Activated CD4-positive, alpha-beta memory T cell treated with anti-CD3 and anti-CD28 coated beads for 36 hours (primary cell): ENCODE data around the gene TCERG1L. TPM values are rescaled to one million over a fixed set of nuclear protein-coding genes. Genes with fewer than 3 reads are reported as not detected.

Experiments used
- CTCF ChIA-PET: fragments of 350-600 bp; sonication (Branson Sonifier 250); formaldehyde crosslinking; loops from one replicate; lab custom pipeline; 2021; ENCODE audit warnings: antibody characterized with exemption, inconsistent platforms; lab: Charles Lee
- POLR2A ChIA-PET: fragments of 350-600 bp; sonication (Branson Sonifier 250); formaldehyde crosslinking; loops from one replicate; lab custom pipeline; 2021; ENCODE audit warnings: antibody characterized with exemption; lab: Charles Lee
- DNase-seq: peaks from one replicate; pipeline ENCODE4 v3.0.0-alpha.2; 2020
- H3K27ac Mint-ChIP-seq: one replicate; pipeline ENCODE4 v1.8.0; 2021; ENCODE audit warnings: mixed read lengths
- H3K27me3 Mint-ChIP-seq: one replicate; pipeline ENCODE4 v1.8.0; 2021; ENCODE audit warnings: mixed read lengths
- H3K36me3 Mint-ChIP-seq: one replicate; pipeline ENCODE4 v1.8.0; 2021; ENCODE audit warnings: mixed read lengths
- H3K4me1 Mint-ChIP-seq: one replicate; pipeline ENCODE4 v1.8.0; 2021; ENCODE audit warnings: low read depth, mixed read lengths
- H3K4me3 Mint-ChIP-seq: one replicate; pipeline ENCODE4 v1.8.0; 2021; ENCODE audit warnings: mild to moderate bottlenecking, mixed read lengths
- H3K9me3 Mint-ChIP-seq: one replicate; pipeline ENCODE4 v1.8.0; 2021; ENCODE audit warnings: mixed read lengths
- intact Hi-C: fragments of 100-400 bp; cut with micrococcal nuclease; formaldehyde crosslinking; loops from one replicate; pipeline ENCODE4 v1.15.1; 2023
- total RNA-seq, 2 experiments: library from RNA; stranded (reverse); gene quantifications; one replicate each; pipeline ENCODE4 v1.2.3, GENCODE V29; 2021

The TCERG1L gene
- total RNA-seq, 2 experiments from 2014 or later = not detected

DNA sequence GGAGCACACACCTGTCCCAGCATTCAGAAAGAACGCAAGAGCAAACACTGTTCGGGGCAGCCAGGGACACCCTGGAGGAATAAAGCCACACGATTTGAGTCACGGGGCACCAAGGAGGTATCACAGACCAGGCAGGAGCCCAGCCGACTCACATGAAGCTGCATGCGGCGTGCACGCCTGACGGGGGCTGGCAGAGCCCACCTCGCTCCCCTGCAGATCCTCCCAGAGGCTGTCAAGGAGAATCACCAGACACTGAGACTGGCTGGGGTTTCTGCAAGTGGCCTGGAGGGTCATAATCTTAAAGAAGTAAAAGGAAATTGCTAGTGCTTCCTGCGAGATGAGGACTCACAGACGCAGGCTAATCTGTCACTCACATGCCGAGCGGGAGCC, 61.6 kb downstream of the TCERG1L start:
- H3K27me3 Mint-ChIP-seq = no peaks in the 10 kb centered on the region
- intact Hi-C loops = no loop called here
- no peaks in the 10 kb centered on the region for H3K36me3 Mint-ChIP-seq
- H3K4me3 Mint-ChIP-seq = no peak overlapping the region
- no peak overlapping the region for H3K27ac Mint-ChIP-seq
- no peaks in the 10 kb centered on the region for H3K4me1 Mint-ChIP-seq
- no peak for DNase-seq
- POLR2A ChIA-PET = no interaction called here
- H3K9me3 Mint-ChIP-seq = no peaks in the 10 kb centered on the region
- CTCF ChIA-PET = no interaction called here

DNA sequence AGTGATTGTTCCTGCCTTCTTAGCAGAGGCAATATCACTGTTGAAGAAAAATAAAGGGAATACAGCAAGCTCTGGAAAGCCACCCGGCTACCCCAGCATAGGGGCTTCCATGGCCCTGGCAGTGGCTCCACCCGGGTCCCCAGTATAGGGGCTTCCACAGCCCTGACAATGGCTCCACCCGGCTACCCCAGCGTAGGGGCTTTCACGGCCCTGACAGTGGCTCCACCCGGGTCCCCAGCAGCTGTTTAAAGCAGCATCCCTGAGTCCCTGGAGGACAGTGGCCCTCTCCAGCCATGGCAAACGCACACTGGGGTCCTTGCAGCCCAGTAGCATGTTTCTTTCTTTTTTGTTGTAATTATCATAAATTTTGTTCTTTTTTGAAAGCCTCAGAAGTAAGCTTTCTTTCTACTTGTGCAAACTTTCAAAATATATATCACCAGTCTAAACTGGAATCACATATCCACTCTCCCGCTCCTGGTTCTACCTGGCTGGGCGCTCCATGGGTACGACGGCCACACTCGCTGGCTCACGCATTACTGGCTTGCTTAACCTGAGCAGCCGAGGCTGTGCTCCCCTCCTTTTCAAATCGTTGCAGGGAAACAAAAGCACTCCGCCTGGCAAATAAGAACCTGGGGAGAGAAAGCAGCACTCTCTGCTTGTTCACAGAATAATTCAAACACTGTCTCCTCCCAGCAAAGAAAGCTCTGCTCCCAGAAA, 62.1 kb downstream of the TCERG1L start:
- H3K27me3 Mint-ChIP-seq = no peaks in the 10 kb centered on the region
- DNase-seq = no peak
- no peaks in the 10 kb centered on the region for H3K36me3 Mint-ChIP-seq
- intact Hi-C loops = no loop called here
- ChIA-PET CTCF (no interaction called here), POLR2A (no interaction called here)
- H3K4me3 Mint-ChIP-seq = no peak overlapping the region
- no peaks in the 10 kb centered on the region for H3K4me1 Mint-ChIP-seq
- H3K9me3 Mint-ChIP-seq = no peaks in the 10 kb centered on the region
- no peak overlapping the region for H3K27ac Mint-ChIP-seq

DNA sequence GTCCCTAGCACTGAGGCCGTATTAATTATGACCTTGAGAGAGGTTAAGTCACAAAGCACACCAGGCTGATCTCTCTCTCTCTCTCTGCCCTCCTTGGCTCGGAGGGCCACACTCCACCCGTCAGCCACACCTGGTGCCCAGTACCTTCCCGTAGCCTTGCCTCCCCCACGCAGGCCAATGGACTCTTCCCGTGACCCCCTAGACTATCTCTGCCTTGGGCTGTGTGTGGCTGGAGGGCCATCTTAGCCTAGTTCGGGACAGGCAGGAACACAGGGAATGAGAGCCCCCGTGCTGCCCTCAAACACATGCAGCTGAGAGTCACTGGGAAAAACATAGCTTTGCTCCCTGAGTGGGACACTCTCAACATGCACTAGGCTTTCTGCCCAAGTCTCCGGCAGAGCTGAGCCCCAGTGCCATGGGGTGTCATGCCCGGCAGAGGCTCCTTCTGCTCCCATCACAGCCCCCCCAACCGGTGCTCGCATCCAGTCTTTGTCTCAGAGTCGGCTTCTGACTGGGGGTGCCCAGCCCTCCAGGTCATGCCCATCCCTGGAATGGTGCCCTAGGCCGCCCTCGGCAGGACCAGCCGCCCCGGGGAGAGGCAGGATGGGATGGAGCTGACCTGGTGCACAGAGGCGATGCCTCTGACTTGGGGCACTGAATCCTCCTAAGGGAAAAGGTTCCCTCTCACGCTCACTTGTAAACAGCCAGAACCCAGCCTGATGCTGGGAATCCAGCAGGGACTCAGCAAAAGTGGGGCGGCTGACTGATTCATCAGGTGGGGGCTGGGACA, 63.0 kb downstream of the TCERG1L start:
- H3K27ac Mint-ChIP-seq = no peak overlapping the region
- H3K4me1 Mint-ChIP-seq = no peaks in the 10 kb centered on the region
- no peak overlapping the region for H3K4me3 Mint-ChIP-seq
- H3K9me3 Mint-ChIP-seq = no peaks in the 10 kb centered on the region
- no peaks in the 10 kb centered on the region for H3K27me3 Mint-ChIP-seq
- H3K36me3 Mint-ChIP-seq = no peaks in the 10 kb centered on the region
- ChIA-PET CTCF (no interaction called here), POLR2A (no interaction called here)
- no peak for DNase-seq
- intact Hi-C loops = no loop called here

DNA sequence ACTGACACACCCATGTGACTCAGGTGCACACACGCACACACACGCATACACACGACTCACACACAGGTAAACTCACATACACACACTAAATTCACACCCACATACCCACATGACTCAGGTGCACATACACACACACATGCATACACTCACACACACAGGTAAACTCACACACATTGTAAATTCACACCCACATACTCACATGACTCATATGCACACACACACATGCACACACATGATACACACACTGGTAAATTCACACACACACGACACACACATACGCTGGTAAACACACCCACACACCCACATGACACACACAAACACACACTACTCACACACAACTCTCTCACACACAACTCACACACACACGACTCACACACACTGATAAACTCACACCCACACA, 63.6 kb downstream of the TCERG1L start:
- Mint-ChIP-seq H3K4me3 (no peak overlapping the region), H3K4me1 (no peaks in the 10 kb centered on the region), H3K9me3 (no peaks in the 10 kb centered on the region), H3K36me3 (no peaks in the 10 kb centered on the region), H3K27ac (no peak overlapping the region), H3K27me3 (no peaks in the 10 kb centered on the region)
- ChIA-PET CTCF (no interaction called here), POLR2A (no interaction called here)
- DNase-seq = no peak
- intact Hi-C loops = no loop called here

DNA sequence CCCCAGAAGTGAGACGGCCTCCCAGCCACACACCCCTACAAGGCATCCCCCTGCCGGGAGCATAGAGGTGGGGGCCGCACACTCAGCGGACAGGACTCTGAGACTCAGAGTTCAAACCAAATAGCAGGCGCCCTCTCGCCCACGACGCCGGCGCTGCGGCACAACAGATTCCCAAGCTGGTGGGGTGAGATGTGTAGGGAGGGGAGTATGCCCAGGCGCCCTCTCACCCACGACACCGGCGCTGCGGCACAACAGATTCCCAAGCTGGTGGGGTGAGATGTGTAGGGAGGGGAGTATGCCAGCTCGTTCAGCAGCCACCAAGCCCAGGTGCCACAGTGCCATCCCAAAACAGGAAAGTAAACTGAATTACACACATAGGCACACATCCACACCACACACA, 64.7 kb downstream of the TCERG1L start:
- intact Hi-C loops = no loop called here
- ChIA-PET POLR2A (no interaction called here), CTCF (no interaction called here)

DNA sequence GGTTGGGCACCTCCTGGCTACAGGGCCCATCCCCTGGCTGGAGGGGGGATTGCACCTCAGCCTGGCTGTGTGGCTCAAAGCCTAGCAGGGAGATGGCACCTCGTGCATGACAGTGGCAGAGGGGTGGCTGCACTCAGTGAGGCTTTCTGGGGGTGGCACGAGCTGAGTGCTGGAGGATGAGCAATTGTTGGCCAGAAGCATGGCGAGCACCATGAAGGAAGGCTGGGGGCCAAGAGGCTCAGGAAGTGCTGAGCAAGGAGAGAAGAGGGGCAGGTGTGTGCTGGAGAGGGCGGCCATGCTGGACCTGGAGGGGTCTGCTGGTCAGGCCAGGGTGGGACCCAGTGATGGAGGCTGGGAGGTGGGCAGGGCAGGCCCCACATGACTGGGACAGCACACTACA, 65.4 kb downstream of the TCERG1L start:
- intact Hi-C loops = no loop called here
- no peaks in the 10 kb centered on the region for H3K4me1 Mint-ChIP-seq
- H3K36me3 Mint-ChIP-seq = no peaks in the 10 kb centered on the region
- no peaks in the 10 kb centered on the region for H3K9me3 Mint-ChIP-seq
- ChIA-PET POLR2A (no interaction called here), CTCF (no interaction called here)
- no peak overlapping the region for H3K27ac Mint-ChIP-seq
- no peak for DNase-seq
- no peaks in the 10 kb centered on the region for H3K27me3 Mint-ChIP-seq
- H3K4me3 Mint-ChIP-seq = no peak overlapping the region

More for the DNA sequence above, 64.7 kb downstream of the TCERG1L start:
- Mint-ChIP-seq H3K9me3 (no peaks in the 10 kb centered on the region), H3K27ac (no peak overlapping the region), H3K36me3 (no peaks in the 10 kb centered on the region), H3K4me3 (no peak overlapping the region), H3K27me3 (no peaks in the 10 kb centered on the region), H3K4me1 (no peaks in the 10 kb centered on the region)
- no peak for DNase-seq

DNA sequence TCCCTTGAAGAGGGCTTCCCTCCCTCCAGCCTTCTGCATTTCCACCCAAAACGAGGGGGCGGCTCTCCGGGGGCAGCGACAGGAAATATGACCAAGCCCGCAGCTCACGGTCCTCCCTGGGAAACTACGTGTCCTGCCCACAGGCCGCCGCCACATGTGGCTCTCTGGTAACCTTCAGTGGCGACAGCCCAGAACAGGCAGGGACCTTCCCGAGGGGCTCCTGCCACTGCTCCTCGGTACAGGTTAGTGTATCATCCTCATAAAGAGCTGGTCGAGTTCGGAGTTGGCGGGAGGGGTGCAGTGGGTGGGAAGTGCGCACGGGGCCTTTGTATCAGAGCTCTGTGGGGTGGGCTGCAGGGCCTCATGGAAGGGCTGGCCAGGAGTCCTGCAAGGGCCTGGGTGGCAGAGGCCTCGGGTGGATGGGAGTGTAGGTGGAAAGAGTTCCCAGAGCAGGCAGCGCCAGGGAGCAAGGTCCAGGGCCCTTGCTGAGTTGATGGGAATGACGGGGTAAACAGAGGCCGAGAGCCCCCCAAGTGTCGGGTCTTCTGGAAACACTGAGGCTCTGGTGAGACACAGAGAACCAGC, 66.0 kb downstream of the TCERG1L start:
- ChIA-PET POLR2A (no interaction called here), CTCF (no interaction called here)
- H3K27ac Mint-ChIP-seq = no peak overlapping the region
- intact Hi-C loops = no loop called here
- H3K36me3 Mint-ChIP-seq = no peaks in the 10 kb centered on the region
- no peak overlapping the region for H3K4me3 Mint-ChIP-seq
- H3K27me3 Mint-ChIP-seq = no peaks in the 10 kb centered on the region
- H3K9me3 Mint-ChIP-seq = no peaks in the 10 kb centered on the region
- no peaks in the 10 kb centered on the region for H3K4me1 Mint-ChIP-seq
- no peak for DNase-seq

DNA sequence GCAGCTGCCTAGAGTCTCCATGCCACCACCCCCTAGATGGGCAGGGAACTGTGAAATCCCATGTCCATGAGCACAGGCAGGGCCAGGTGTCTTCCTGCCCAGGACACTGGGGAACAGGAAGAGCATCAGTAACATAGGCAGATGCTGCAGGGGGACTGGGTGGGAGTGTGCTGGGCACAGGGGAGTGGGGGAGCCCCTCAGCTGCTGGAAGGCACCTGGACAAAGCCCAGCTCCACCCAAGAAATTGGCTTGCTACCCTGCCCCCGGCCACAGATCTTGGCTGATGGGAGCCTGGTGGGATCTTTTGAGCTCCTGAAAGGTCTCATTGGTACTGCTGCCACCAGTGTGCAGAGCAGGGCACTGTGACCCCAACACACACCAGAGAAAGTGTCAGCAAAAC, 66.7 kb downstream of the TCERG1L start:
- no peaks in the 10 kb centered on the region for H3K36me3 Mint-ChIP-seq
- no peak overlapping the region for H3K27ac Mint-ChIP-seq
- DNase-seq = no peak
- ChIA-PET CTCF (no interaction called here), POLR2A (no interaction called here)
- intact Hi-C loops = no loop called here
- no peak overlapping the region for H3K4me3 Mint-ChIP-seq
- H3K27me3 Mint-ChIP-seq = no peaks in the 10 kb centered on the region
- H3K9me3 Mint-ChIP-seq = no peaks in the 10 kb centered on the region
- H3K4me1 Mint-ChIP-seq = no peaks in the 10 kb centered on the region

DNA sequence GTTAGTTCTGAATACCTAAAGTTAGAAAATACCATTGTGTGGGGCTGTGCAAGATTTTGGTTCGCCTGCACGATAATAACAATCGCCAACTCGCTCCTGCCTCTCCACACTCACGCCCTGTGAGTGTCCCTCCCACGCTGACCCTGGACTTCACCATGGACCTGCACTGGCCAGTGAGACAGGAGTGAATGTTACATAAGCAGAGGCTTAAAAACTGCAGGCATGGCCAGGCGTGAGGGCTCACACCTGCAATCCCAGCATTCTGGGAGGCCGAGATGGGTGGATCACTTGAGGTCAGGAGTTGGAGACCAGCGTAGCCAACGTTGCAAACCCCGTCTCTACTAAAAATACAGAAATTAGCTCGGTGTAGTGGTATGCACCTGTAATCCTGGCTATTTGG, 68.4 kb downstream of the TCERG1L start:
- intact Hi-C loops = no loop called here
- H3K27me3 Mint-ChIP-seq = no peaks in the 10 kb centered on the region
- no peaks in the 10 kb centered on the region for H3K9me3 Mint-ChIP-seq
- H3K27ac Mint-ChIP-seq = no peak overlapping the region
- CTCF ChIA-PET = no interaction called here
- H3K4me3 Mint-ChIP-seq = no peak overlapping the region
- no peaks in the 10 kb centered on the region for H3K36me3 Mint-ChIP-seq
- DNase-seq = no peak
- POLR2A ChIA-PET = no interaction called here
- H3K4me1 Mint-ChIP-seq = no peaks in the 10 kb centered on the region

DNA sequence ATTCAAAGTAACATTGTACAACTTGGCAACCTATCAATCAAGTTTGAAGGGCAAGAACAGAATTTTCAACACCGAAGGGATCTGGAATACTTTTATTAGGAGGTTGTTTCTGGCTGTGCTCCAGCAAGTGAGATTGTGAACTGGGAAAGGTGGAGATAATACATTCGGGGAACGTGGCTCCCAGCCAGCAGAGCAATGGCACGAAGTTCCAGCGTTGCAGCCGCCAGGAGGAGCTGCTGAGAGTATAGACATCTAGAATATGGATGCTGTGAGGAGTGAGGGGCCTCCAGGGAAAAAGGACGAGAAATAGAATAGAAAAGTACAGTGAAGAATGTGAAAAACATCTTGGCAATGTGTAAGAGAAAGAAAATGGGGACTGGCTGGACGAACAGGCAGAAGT, 69.5 kb downstream of the TCERG1L start:
- intact Hi-C loops = no loop called here
- DNase-seq = no peak
- POLR2A ChIA-PET = no interaction called here
- CTCF ChIA-PET = no interaction called here
- no peaks in the 10 kb centered on the region for H3K4me1 Mint-ChIP-seq
- H3K9me3 Mint-ChIP-seq = no peaks in the 10 kb centered on the region
- no peak overlapping the region for H3K27ac Mint-ChIP-seq
- H3K36me3 Mint-ChIP-seq = no peaks in the 10 kb centered on the region
- no peaks in the 10 kb centered on the region for H3K27me3 Mint-ChIP-seq
- H3K4me3 Mint-ChIP-seq = no peak overlapping the region

DNA sequence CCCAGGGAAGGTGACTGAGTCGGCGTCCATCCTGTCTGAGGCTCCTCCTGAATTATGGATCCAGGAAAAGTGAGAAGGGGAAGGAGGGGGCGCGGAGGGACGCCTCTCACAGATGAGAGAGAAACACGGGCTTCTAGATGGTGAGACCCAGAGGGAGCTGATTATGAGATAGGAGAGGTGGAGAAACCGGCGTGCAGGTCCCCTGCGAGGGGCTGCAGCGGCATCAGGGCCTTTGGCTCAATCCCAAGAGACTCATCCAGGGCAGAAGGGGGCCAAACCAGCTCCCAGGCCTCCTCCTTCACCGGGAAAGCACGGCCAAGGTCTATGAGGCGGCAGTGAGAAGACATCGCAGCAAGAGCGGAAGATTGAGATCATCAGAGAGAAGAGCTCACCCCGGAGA, 70.8 kb downstream of the TCERG1L start:
- H3K9me3 Mint-ChIP-seq = no peaks in the 10 kb centered on the region
- POLR2A ChIA-PET = no interaction called here
- no peaks in the 10 kb centered on the region for H3K4me1 Mint-ChIP-seq

DNA sequence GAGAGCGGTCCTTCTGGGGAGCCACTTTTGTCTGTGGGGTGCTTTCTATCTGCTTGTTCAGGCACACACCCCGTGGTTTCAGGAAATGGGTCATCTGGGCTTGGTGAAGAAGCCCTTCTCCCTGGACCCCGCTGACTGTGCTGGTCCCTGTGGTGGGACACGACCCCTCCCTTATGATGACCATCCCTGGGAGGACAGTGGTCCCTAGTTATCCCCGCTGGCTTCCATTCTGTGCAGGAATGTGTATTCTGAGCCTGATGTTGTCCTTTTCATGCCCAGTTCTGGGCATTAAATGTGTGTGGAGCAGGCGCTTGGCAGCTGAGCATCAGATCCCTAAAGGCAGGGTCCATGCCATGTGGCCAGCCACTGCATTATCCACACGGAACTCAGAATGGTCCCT, 71.6 kb downstream of the TCERG1L start:
- DNase-seq = no peak
- no peaks in the 10 kb centered on the region for H3K9me3 Mint-ChIP-seq
- no peak overlapping the region for H3K27ac Mint-ChIP-seq
- no peak overlapping the region for H3K4me3 Mint-ChIP-seq
- no peaks in the 10 kb centered on the region for H3K27me3 Mint-ChIP-seq
- ChIA-PET POLR2A (no interaction called here), CTCF (no interaction called here)
- H3K36me3 Mint-ChIP-seq = no peaks in the 10 kb centered on the region
- no peaks in the 10 kb centered on the region for H3K4me1 Mint-ChIP-seq
- intact Hi-C loops = no loop called here

More for the DNA sequence above, 70.8 kb downstream of the TCERG1L start:
- Mint-ChIP-seq H3K36me3 (no peaks in the 10 kb centered on the region), H3K27ac (no peak overlapping the region), H3K4me3 (no peak overlapping the region), H3K27me3 (no peaks in the 10 kb centered on the region)
- CTCF ChIA-PET = no interaction called here
- intact Hi-C loops = no loop called here
- DNase-seq = no peak

DNA sequence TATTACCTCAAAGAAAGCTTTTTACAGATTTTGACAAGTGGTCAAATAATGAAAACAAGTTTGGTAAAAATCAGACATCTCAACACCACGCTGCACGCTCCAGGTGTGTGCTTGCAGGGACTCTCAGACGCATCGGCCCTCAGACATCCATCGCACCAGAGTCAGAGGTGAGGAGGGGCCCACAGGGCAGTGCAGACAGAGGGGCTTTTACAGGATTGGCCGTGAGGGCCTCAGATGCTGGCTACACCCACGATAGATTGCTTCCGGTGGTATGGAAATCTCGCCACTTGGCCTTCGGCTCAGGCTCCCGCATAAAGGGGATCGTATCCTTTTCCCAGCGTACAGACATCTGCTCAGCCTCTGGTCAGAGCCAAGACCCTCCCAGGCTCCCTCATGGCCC, 72.1 kb downstream of the TCERG1L start:
- no peak overlapping the region for H3K27ac Mint-ChIP-seq
- intact Hi-C loops = no loop called here
- H3K4me1 Mint-ChIP-seq = no peaks in the 10 kb centered on the region
- POLR2A ChIA-PET = no interaction called here
- H3K27me3 Mint-ChIP-seq = no peaks in the 10 kb centered on the region
- no peaks in the 10 kb centered on the region for H3K9me3 Mint-ChIP-seq
- H3K36me3 Mint-ChIP-seq = no peaks in the 10 kb centered on the region
- CTCF ChIA-PET = no interaction called here
- DNase-seq = no peak
- no peak overlapping the region for H3K4me3 Mint-ChIP-seq
